SKM-1 (cell line): Measurements from ENCODE around the gene FLNC.

ENCODE experiments used
- DNase-seq: peaks from one replicate; lab custom pipeline; 2025; ENCODE audit not compliant: unreplicated experiment; lab: John Stamatoyannopoulos, UW

FLNC gene

GRCh38 chr7:128891110-128891941 is 61.1 kb downstream of the FLNC start:
- no peak for DNase-seq

- DNase-seq, result no peak
These were observed 61.7 kb downstream of the FLNC start for GRCh38 chr7:128891942-128892269.

GRCh38 chr7:128892521-128893250 is 62.5 kb downstream of the FLNC start:
- no peak for DNase-seq

GRCh38 chr7:128893251-128894100 is 63.3 kb downstream of the FLNC start:
- no peak for DNase-seq

GRCh38 chr7:128894101-128894440 is 63.9 kb downstream of the FLNC start:
- DNase-seq, result no peak

DNA sequence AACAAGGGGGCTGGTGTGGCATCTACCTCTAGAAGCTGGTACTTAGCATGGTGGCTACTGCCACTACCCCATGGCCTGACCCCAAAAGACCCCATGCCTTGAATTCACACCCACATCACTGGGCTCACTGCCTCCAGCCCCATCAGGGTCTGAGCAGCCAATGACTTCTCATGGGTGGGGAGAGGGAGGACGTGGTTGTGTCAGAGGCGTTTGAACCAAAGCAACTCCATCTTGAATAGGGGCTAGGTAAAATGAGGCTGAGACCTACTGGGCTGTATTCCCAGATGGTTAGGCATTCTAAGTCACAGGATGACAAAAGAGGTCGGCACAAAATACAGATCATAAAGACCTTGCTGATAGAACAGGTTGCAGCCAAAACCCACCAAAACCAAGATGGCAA is 65.1 kb downstream of the FLNC start:
- no peak for DNase-seq

GRCh38 chr7:128899392-128899791 is 69.2 kb downstream of the FLNC start:
- DNase-seq, result no peak

- no peak for DNase-seq
These were observed 70.0 kb downstream of the FLNC start for GRCh38 chr7:128900237-128900636.

DNA sequence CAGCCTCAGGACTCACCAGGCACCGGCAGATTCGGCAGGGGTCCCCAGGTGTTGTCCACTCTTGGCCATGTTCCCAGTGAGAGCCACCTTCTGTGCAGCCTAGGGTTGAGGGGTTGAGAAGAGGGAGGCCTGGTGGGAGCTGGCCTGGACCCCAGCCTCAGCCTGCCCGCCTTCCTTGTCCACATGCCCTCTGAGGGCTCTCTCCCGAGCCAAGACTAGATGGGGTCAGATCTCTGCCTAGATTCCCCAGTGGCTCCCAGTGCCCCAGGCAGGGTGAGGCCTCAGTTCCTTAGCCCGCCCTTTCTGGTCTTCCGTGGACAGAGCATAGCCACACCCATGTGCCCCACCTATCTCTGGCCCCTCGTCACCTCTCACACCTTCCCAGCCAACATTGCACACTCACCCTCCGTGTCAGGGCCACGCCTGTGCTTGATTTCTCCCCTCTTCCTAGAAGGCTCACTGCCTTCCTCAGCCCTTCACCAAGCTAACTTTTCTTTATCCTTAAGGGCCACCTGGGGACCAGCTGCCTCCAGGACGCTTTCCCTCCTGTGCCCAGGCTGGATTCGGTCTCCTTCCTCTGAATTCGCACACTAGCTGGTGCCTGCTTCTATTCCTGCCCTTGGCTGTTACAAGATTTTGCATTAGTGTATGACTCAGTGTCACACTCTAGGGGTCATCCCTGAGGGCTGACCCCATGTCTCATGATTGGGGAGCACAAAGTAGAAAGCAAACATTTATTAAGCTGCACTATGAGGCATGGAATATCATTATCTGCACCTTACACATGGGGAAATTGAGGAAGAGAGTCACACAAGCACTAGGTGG is 72.8 kb downstream of the FLNC start:
- no peak for DNase-seq

DNA sequence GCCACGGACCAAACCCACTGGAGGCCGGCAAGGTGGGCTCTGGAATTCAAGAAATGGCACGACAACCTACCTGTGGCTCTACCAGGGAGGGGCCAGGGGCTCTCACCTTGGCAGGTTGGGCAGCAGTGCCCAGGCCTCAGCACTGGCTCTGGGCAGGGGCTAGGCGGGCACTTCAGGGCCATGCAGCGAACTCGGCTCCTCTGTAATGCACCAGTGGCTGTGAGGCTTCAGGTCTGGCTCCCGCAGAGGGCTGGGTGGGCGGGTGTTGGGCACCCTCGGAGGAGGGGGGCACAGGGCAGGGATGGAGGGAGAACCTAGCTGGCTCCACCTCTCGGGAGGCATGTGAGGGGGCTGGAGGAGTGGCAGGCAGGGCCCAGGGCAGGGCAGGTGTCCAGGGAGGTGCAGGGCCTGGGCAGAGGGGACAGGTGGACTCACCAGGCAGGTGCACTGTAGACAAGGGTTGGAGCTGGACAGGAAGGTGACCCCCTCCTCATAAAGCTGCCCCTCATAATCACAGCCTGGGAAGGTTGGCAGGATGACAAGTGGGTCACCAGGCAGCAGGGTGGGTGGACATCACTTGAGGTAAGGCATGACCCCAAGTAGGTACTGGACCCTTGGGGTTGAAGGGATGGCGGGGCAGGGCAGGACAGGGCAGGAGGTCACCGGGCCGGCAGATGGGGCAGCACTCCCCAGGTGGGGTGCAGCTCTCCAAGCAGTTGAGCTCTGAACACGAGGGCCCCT is 73.6 kb downstream of the FLNC start:
- no peak for DNase-seq

GRCh38 chr7:128904381-128905197 is 74.4 kb downstream of the FLNC start:
- peak; percentile 47 for DNase-seq

DNA sequence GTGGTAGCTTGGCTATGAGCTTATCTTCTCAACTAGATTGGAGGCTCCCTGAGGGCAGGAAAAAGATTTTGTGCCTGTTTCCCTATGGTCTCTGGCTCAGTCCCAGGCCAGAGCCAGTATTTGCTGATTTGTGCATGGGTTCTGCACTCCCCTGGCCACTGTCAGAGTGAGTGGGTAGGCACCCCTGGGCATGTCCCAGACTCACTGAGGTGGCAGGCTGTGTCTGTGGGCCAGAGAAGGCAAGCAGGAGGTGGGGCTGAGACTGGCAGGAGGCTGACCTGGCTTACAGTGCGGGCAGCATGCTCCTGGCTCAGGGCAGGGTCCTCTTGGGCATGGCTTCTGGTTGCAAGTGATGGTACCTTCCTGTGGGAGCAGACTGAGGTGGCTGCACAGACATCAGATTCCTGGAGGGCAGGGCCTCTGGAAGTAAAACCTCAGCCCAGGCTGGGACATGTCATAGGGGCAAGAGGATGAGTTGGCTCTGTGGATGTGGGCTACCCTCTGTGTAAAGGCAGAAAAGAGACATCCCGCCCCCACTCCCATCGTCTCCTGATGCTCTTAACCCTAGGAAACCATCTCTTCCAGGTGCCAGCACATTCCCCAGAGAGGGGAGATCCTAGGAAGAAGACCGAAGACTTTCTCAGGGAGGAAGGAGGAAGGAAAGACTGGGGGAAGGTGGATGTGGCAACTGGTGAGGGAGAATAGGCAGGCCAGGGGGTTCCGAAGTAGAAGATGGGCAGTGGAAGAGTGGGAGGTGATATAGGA is 76.0 kb downstream of the FLNC start:
- DNase-seq, result no peak

DNA sequence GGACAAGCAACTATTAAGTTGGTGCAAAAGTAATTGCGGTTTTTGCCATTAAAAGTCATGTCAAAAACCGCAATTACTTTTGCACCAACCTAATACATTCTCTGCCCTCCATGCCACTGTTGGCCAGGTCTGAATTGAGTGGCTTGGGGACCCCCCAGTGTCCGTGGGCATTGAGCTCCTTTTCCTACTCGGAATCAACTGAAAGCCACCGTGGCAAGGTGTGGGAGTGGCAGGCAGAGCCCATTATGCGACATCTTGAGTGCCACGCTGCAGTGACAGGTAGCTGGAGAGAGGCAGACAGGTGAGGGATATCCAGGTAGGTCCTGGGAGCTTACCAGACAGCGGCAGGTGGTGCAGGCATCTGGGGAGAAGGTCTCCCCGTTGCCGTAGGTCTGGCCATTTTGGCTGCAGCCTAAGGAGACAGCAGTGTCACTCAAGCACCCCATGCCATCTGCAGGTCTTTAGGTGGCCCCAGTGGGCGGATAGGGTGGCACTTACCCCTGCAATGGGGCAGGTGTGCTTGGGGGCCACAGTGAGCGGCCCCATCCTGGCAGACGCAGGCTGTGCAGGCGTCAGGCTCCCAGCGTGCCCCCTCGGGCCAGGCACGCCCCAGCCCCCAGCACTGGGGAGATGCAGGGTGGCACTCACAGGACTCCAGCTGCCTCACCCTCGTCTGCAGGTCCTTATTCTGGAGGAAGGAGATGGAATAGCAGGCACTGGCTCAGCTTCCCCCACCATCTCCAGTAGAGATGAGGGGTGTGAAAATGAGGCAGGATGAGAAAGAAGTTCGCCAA is 76.8 kb downstream of the FLNC start:
- DNase-seq, result no peak
